ENCODE measurements around the gene KCTD7. TPM values are rescaled to one million over a fixed set of nuclear protein-coding genes. Genes with fewer than 3 reads are reported as not detected.
"Not testable (repeated sequence)": the region's sequence is repeated elsewhere in the genome, so short reads cannot be mapped to it uniquely, and the experiment has no call there.

Gene KCTD7
- polyA plus RNA-seq, 1 donor (not counting 4 experiments of a cell fraction or from before 2014, with no cell fraction given), result 3.7 TPM

DNA sequence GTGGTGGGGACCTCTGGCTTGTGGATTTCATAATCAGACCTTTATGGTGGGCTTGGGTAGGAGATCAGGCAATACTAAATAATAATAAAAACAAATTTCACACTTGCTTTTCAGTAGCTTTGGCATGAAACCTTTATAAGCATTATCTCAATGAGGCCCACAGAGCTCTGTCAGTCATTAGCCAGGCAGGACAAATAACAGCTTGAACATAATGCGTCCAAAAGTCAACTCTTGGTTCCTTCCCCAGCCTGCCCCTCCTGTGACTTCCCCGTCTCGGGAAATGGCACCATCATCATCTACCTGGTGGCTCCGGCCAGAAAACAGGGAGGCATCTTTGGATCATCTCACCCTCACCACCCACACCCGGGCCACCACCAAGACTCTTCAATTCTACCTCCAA, 40.8 kb downstream of the KCTD7 start:
- H3K4me3 ChIP-seq (ENCODE audit: control insufficient read depth in 2 of 3, extremely low read depth in 1 of 3, insufficient read depth in 2 of 3, low read depth in 1 of 3, low read length in 3 of 3), result no peak overlapping the region
- TF ChIP-seq CTCF (optimal IDR thresholded peaks at IDR 0.05 in 1 of 3, IDR thresholded peaks at IDR 0.05 in 1 of 3, conservative IDR thresholded peaks at IDR 0.05 in 1 of 3; ENCODE audit: extremely low read depth in 1 of 3, insufficient read depth in 2 of 3, low read length in 3 of 3) (no peak), EZH2 (IDR thresholded peaks at IDR 0.05; ENCODE audit: low read length) (no peak)
- H3K9me3 ChIP-seq (ENCODE audit: control insufficient read depth, low read depth, low read length), result no peaks in the 10 kb centered on the region
- peaks cover 4 to 5% of the 10 kb centered on the region in 2 experiments for H3K36me3 ChIP-seq (ENCODE audit: control insufficient read depth in 2 of 2, extremely low read depth in 1 of 2, insufficient read depth in 2 of 2, low read length in 2 of 2)
- FAIRE-seq, result no peak
- H3K4me2 ChIP-seq (ENCODE audit: control insufficient read depth, extremely low read depth, insufficient read depth, low read depth, low read length), result no peak overlapping the region
- no peak overlapping the region for H3K27ac ChIP-seq (ENCODE audit: control insufficient read depth, insufficient read depth, low read length)
- H3K4me1 ChIP-seq (ENCODE audit: control insufficient read depth, extremely low read depth, insufficient read depth, low read length), result peaks cover 3% of the 10 kb centered on the region
- H2AFZ ChIP-seq (ENCODE audit: control insufficient read depth, low read length), result no peak overlapping the region
- no peaks in the 10 kb centered on the region for H3K27me3 ChIP-seq (ENCODE audit: control insufficient read depth, extremely low read depth, insufficient read depth, low read length)
- H4K20me1 ChIP-seq (ENCODE audit: control insufficient read depth, extremely low read depth, insufficient read depth, low read length), result peaks cover 6% of the 10 kb centered on the region
- dilution Hi-C loops (cut with MboI; ENCODE audit: extremely low pct_ligation_motif_present, low sequenced_read_pairs), result no loop called here
- no peak for DNase-seq (ENCODE audit: low read depth, low spot score)
- H3K9ac ChIP-seq (ENCODE audit: control insufficient read depth, extremely low read depth, insufficient read depth, low read length), result no peak overlapping the region
- peaks cover 3% of the 10 kb centered on the region for H3K9me1 ChIP-seq (ENCODE audit: control insufficient read depth, extremely low read depth, insufficient read depth, low read length)
- peaks cover 34% of the 10 kb centered on the region for H3K79me2 ChIP-seq (ENCODE audit: control insufficient read depth, insufficient read depth, low read length)

DNA sequence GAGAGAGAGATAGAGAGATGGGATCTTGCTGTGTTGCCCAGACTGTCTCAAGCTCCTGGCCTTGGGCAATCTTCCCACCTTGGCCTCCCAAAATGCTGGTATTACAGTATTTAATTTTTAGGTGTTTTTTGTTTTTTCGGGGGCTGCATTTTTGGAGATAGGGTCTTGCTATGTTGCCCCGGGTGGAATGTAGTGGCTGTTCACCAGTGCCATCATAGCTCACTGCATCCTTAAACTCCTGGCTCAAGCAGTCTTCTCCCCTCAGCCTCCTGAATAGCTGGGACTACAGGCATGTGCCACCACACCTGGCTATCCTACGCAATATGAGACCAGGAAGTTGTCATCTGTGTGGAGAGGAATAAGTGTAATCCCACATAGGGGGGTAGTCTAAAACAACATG, 42.4 kb downstream of the KCTD7 start:
- dilution Hi-C loops (cut with MboI; ENCODE audit: extremely low pct_ligation_motif_present, low sequenced_read_pairs), result no loop called here

GRCh38 chr7:66671486-66671885, 42.8 kb downstream of the KCTD7 start:
- DNase-seq (ENCODE audit: low read depth, low spot score); H3K4me3 ChIP-seq (ENCODE audit: control insufficient read depth in 2 of 3, extremely low read depth in 1 of 3, insufficient read depth in 2 of 3, low read depth in 1 of 3, low read length in 3 of 3); H3K36me3 ChIP-seq (ENCODE audit: control insufficient read depth in 2 of 2, extremely low read depth in 1 of 2, insufficient read depth in 2 of 2, low read length in 2 of 2); H2AFZ ChIP-seq (ENCODE audit: control insufficient read depth, low read length); H3K27me3 ChIP-seq (ENCODE audit: control insufficient read depth, extremely low read depth, insufficient read depth, low read length); H3K9ac ChIP-seq (ENCODE audit: control insufficient read depth, extremely low read depth, insufficient read depth, low read length); H3K9me3 ChIP-seq (ENCODE audit: control insufficient read depth, low read depth, low read length); H3K27ac ChIP-seq (ENCODE audit: control insufficient read depth, insufficient read depth, low read length); H3K4me1 ChIP-seq (ENCODE audit: control insufficient read depth, extremely low read depth, insufficient read depth, low read length); FAIRE-seq; H3K9me1 ChIP-seq (ENCODE audit: control insufficient read depth, extremely low read depth, insufficient read depth, low read length); H4K20me1 ChIP-seq (ENCODE audit: control insufficient read depth, extremely low read depth, insufficient read depth, low read length); dilution Hi-C loops (cut with MboI; ENCODE audit: extremely low pct_ligation_motif_present, low sequenced_read_pairs); H3K4me2 ChIP-seq (ENCODE audit: control insufficient read depth, extremely low read depth, insufficient read depth, low read depth, low read length): not testable (repeated sequence)
- peaks cover 21% of the 10 kb centered on the region for H3K79me2 ChIP-seq (ENCODE audit: control insufficient read depth, insufficient read depth, low read length)

More for the DNA sequence above, 42.4 kb downstream of the KCTD7 start:
- Histone ChIP-seq H3K36me3 (ENCODE audit: control insufficient read depth in 2 of 2, extremely low read depth in 1 of 2, insufficient read depth in 2 of 2, low read length in 2 of 2) (peaks cover 4 to 5% of the 10 kb centered on the region in 2 experiments), H3K9ac (ENCODE audit: control insufficient read depth, extremely low read depth, insufficient read depth, low read length) (no peak overlapping the region), H3K4me2 (ENCODE audit: control insufficient read depth, extremely low read depth, insufficient read depth, low read depth, low read length) (no peak overlapping the region), H3K79me2 (ENCODE audit: control insufficient read depth, insufficient read depth, low read length) (peaks cover 24% of the 10 kb centered on the region), H2AFZ (ENCODE audit: control insufficient read depth, low read length) (no peak overlapping the region), H3K9me3 (ENCODE audit: control insufficient read depth, low read depth, low read length) (no peaks in the 10 kb centered on the region), H3K4me3 (ENCODE audit: control insufficient read depth in 2 of 3, extremely low read depth in 1 of 3, insufficient read depth in 2 of 3, low read depth in 1 of 3, low read length in 3 of 3) (no peak overlapping the region), H3K27me3 (ENCODE audit: control insufficient read depth, extremely low read depth, insufficient read depth, low read length) (no peaks in the 10 kb centered on the region), H3K4me1 (ENCODE audit: control insufficient read depth, extremely low read depth, insufficient read depth, low read length) (peaks cover 3% of the 10 kb centered on the region), H4K20me1 (ENCODE audit: control insufficient read depth, extremely low read depth, insufficient read depth, low read length) (peaks cover 2% of the 10 kb centered on the region), H3K27ac (ENCODE audit: control insufficient read depth, insufficient read depth, low read length) (no peak overlapping the region), H3K9me1 (ENCODE audit: control insufficient read depth, extremely low read depth, insufficient read depth, low read length) (no peaks in the 10 kb centered on the region)
- no peak for FAIRE-seq
- TF ChIP-seq EZH2 (IDR thresholded peaks at IDR 0.05; ENCODE audit: low read length), result no peak
- no peak for TF ChIP-seq CTCF (optimal IDR thresholded peaks at IDR 0.05 in 1 of 3, IDR thresholded peaks at IDR 0.05 in 1 of 3, conservative IDR thresholded peaks at IDR 0.05 in 1 of 3; ENCODE audit: extremely low read depth in 1 of 3, insufficient read depth in 2 of 3, low read length in 3 of 3)
- DNase-seq (ENCODE audit: low read depth, low spot score), result no peak

- dilution Hi-C loops (cut with MboI; ENCODE audit: extremely low pct_ligation_motif_present, low sequenced_read_pairs); H3K27me3 ChIP-seq (ENCODE audit: control insufficient read depth, extremely low read depth, insufficient read depth, low read length); H3K36me3 ChIP-seq (ENCODE audit: control insufficient read depth in 2 of 2, extremely low read depth in 1 of 2, insufficient read depth in 2 of 2, low read length in 2 of 2); H3K9me1 ChIP-seq (ENCODE audit: control insufficient read depth, extremely low read depth, insufficient read depth, low read length); H4K20me1 ChIP-seq (ENCODE audit: control insufficient read depth, extremely low read depth, insufficient read depth, low read length); H3K27ac ChIP-seq (ENCODE audit: control insufficient read depth, insufficient read depth, low read length); FAIRE-seq; DNase-seq (ENCODE audit: low read depth, low spot score); H3K9me3 ChIP-seq (ENCODE audit: control insufficient read depth, low read depth, low read length); H3K9ac ChIP-seq (ENCODE audit: control insufficient read depth, extremely low read depth, insufficient read depth, low read length); H2AFZ ChIP-seq (ENCODE audit: control insufficient read depth, low read length); H3K4me2 ChIP-seq (ENCODE audit: control insufficient read depth, extremely low read depth, insufficient read depth, low read depth, low read length); H3K4me3 ChIP-seq (ENCODE audit: control insufficient read depth in 2 of 3, extremely low read depth in 1 of 3, insufficient read depth in 2 of 3, low read depth in 1 of 3, low read length in 3 of 3); H3K4me1 ChIP-seq (ENCODE audit: control insufficient read depth, extremely low read depth, insufficient read depth, low read length): not testable (repeated sequence)
- H3K79me2 ChIP-seq (ENCODE audit: control insufficient read depth, insufficient read depth, low read length), result peaks cover 14% of the 10 kb centered on the region
Measured at GRCh38 chr7:66672432-66673123, 43.9 kb downstream of the KCTD7 start.
